NB4 (cell line): ENCODE results near the gene BORCS5.

Source experiments
- DNase-seq: peaks from one replicate; pipeline ENCODE4 v3.0.0; 2010; ENCODE audit warnings: low read depth
- H3K4me3 ChIP-seq: one replicate; pipeline ENCODE4 v1.5.1; 2011; ENCODE audit warnings: mild to moderate bottlenecking, low read depth, low read length, moderate library complexity
- CTCF ChIP-seq: IDR thresholded peaks from one replicate; pipeline ENCODE4 v1.5.1; 2012; ENCODE audit warnings: low read depth, low read length
- MAX ChIP-seq: IDR thresholded peaks from 2 replicates; pipeline ENCODE4 v1.6.1; 2011; ENCODE audit warnings: low read depth, low read length
- MYC ChIP-seq: IDR thresholded peaks from 2 replicates; pipeline ENCODE4 v1.6.1; 2011; ENCODE audit warnings: low read depth, low read length
- POLR2A ChIP-seq: IDR thresholded peaks from 2 replicates; pipeline ENCODE4 v1.6.1; 2011; ENCODE audit warnings: mild to moderate bottlenecking; ENCODE audit not compliant: insufficient read length; ENCODE audit errors: extremely low read depth

Gene BORCS5

GRCh38 chr12:12365446-12365802 lies 8.5 kb downstream of the BORCS5 start:
- TF ChIP-seq POLR2A (no peak), MAX (no peak), CTCF (no peak), MYC (no peak)
- H3K4me3 ChIP-seq, result no peak overlapping the region
- no peak for DNase-seq

GRCh38 chr12:12365931-12366431 lies 9.1 kb downstream of the BORCS5 start:
- DNase-seq, result peak; percentile 38
- no peak overlapping the region for H3K4me3 ChIP-seq
- TF ChIP-seq CTCF (no peak), MYC (no peak), POLR2A (no peak), MAX (no peak)

DNA sequence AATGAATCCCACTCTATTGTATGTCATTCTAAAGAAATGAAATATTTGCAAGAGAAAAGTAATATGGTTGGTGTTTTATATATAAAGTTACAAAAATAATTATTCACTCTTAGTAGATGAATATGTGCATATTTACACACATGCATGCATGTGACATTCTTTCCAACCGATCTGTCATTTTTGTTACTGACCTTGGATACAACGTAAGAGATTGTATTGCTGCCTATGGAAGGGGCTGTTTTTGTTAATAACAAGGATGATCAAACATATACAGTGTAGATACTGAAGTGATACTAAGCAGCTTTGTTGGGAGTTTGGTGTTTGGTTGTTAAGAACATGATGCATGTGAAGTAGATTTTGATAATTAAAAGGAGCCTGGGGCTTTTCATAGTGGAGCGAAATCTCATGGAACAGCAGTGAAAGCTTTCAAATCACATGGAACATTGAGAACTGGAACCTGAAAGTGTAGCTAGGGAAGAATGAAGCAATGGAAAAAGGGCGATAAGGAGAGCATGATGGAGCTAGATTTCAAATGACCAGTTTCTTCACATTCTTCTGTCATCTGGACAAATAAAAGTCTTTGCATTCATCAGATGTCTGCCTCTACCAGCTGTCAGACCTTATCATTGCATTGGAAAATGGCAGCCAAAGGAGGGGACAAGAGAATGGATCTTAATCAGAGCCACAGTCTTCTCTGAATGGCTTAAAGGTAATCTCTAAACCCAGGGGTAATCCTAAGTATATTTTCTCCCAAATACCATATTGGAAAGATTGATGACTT lies 10.0 kb downstream of the BORCS5 start:
- no peak for DNase-seq
- TF ChIP-seq MAX (no peak), CTCF (no peak), POLR2A (no peak), MYC (no peak)
- H3K4me3 ChIP-seq, result no peak overlapping the region

DNA sequence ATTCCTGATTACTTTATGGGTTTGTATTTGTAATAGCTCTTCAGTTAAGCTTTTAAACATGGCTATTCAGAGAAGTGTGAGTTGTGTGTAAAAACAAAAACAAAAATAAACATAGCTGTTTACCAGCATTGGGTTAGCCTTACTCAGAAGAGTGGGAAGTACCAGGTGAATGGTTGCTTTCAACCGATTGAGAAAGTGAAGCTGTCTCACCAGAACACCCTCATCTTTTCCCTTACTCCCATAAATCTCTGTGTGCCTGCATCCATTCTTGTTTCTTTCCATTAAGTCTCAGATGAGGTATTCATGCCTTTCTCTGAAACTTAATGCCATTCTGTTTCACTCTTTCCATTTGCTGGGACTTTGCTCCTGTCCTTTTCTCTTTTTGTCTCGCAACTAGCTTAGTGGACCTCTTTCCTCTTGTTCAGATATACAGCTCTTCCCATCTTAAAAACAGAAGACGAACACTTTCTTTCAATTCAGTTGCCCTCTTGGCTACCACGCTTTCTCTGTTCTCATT lies 10.7 kb downstream of the BORCS5 start:
- H3K4me3 ChIP-seq, result no peak overlapping the region
- TF ChIP-seq POLR2A, result no peak
- TF ChIP-seq MAX, result no peak
- no peak for TF ChIP-seq CTCF
- TF ChIP-seq MYC, result no peak
- no peak for DNase-seq

- no peak for TF ChIP-seq CTCF
- TF ChIP-seq POLR2A, result no peak
- no peak for TF ChIP-seq MYC
- TF ChIP-seq MAX, result no peak
- no peak overlapping the region for H3K4me3 ChIP-seq
- DNase-seq, result no peak
Observed at GRCh38 chr12:12372946-12373722, 16.3 kb downstream of the BORCS5 start.
